ENCODE measurements around the gene AIFM1.

The AIFM1 gene

DNA sequence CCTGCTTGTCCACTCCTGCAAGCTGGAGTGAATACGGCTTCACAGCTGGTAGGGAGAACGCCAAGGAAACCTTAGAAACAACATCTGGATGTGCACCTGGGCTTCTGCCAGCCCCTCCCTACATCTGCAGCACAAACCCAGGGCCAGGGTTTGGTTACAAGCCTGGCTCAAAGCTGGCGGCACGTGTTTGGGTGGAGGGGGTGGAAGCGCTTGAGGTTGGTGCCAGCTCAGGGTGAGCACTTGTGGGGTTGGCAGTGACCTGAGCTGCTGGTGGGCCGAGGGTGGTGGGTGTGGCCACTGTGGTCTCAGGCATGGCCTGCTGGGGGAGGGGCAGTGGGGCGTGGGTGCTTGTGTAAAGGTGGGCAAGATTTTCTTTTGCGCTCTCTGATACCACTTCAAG is 70.9 kb downstream of the AIFM1 start:
- ChIA-PET CTCF (interaction anchor here (1.7 kb wide), 1 partner anchor 13 kb away, joined by 6 read pairs; no protein-coding TSS in a partner anchor), POLR2A (no interaction called here)
- no peak overlapping the region for H3K4me3 ChIP-seq (ENCODE audit: low read depth, low read length)
- TF ChIP-seq, protein P1, sequence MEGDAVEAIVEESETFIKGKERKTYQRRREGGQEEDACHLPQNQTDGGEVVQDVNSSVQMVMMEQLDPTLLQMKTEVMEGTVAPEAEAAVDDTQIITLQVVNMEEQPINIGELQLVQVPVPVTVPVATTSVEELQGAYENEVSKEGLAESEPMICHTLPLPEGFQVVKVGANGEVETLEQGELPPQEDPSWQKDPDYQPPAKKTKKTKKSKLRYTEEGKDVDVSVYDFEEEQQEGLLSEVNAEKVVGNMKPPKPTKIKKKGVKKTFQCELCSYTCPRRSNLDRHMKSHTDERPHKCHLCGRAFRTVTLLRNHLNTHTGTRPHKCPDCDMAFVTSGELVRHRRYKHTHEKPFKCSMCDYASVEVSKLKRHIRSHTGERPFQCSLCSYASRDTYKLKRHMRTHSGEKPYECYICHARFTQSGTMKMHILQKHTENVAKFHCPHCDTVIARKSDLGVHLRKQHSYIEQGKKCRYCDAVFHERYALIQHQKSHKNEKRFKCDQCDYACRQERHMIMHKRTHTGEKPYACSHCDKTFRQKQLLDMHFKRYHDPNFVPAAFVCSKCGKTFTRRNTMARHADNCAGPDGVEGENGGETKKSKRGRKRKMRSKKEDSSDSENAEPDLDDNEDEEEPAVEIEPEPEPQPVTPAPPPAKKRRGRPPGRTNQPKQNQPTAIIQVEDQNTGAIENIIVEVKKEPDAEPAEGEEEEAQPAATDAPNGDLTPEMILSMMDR (IDR thresholded peaks at IDR 0.05; ENCODE audit: insufficient read depth, low read length, missing control alignments), result no peak
- DNase-seq (ENCODE audit: low read depth, low spot score), result no peak

DNA sequence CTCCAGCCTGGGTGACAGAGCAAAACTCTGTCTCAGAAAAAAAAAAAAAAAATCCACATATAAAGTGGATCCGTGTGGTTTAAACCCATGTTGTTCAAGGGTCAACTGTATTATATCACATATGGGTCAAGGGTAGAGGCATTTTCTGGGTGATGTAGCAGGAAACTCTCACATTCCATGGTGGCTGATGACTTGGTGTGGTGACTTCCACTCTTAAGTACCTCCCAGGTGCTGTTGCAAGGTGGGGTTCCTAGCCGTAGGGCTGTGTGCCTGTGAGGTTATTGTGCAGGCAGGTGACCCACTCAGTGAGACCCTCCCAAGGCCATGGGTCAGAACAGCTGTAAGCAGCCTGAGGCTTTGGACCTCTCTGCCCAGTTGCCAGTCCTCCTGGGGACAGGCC is 72.4 kb downstream of the AIFM1 start:
- TF ChIP-seq, protein P1 (IDR thresholded peaks at IDR 0.05; ENCODE audit: insufficient read depth, low read length, missing control alignments), result no peak
- CTCF ChIA-PET, result no interaction called here
- no peak for DNase-seq (ENCODE audit: low read depth, low spot score)
- no peak overlapping the region for H3K4me3 ChIP-seq (ENCODE audit: low read depth, low read length)
- POLR2A ChIA-PET, result no interaction called here

- H3K4me3 ChIP-seq (ENCODE audit: low read depth, low read length), result no peak overlapping the region
- TF ChIP-seq, protein P1 (IDR thresholded peaks at IDR 0.05; ENCODE audit: insufficient read depth, low read length, missing control alignments), result no peak
- ChIA-PET POLR2A (no interaction called here), CTCF (interaction anchor here (1.5 kb wide), 1 partner anchor 12 kb away, joined by 6 read pairs; no protein-coding TSS in a partner anchor)
- DNase-seq (ENCODE audit: low read depth, low spot score), result no peak
Observed at GRCh38 chrX:130091980-130092522, 73.6 kb downstream of the AIFM1 start.

DNA sequence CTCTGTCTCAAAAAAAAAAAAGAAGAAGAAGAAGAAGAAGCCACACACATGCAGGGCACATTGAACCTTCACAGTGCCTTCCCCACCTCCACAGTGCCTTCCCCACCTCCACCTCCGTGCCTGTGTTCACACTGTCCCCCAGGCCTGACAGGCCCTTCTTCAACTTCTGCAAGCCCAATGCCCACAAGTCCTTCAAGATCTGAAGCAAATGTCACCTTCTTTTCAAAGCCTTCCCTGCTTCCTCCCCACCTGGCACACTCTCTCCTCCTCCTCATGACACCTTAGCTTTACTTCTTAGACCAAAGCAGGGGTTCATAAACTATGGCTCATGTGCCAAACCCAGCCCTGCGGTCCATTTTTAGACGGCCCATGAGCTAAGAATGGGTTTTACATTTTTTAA is 75.3 kb downstream of the AIFM1 start:
- TF ChIP-seq, protein P1 (IDR thresholded peaks at IDR 0.05; ENCODE audit: insufficient read depth, low read length, missing control alignments), result no peak
- CTCF ChIA-PET, result no interaction called here

GRCh38 chrX:130086447-130087206 is 79.0 kb downstream of the AIFM1 start:
- CTCF ChIA-PET, result interaction anchor here (0.8 to 2.2 kb wide), 6 partner anchors 9 to 482 kb away, joined by 3 to 6 read pairs (median 4); no protein-coding TSS in a partner anchor
- no peak for DNase-seq (ENCODE audit: low read depth, low spot score)

More for the DNA sequence above, 75.3 kb downstream of the AIFM1 start:
- no peak overlapping the region for H3K4me3 ChIP-seq (ENCODE audit: low read depth, low read length)
- no peak for DNase-seq (ENCODE audit: low read depth, low spot score)
- POLR2A ChIA-PET, result no interaction called here

More at GRCh38 chrX:130086447-130087206, 79.0 kb downstream of the AIFM1 start:
- H3K4me3 ChIP-seq (ENCODE audit: low read depth, low read length), result no peak overlapping the region
- TF ChIP-seq, protein P1 (IDR thresholded peaks at IDR 0.05; ENCODE audit: insufficient read depth, low read length, missing control alignments), result no peak
- POLR2A ChIA-PET, result no interaction called here

Measured in AG04449 (cell line).